Stimulated activated CD4-positive, alpha-beta T cell treated with anti-CD3 and anti-CD28 coated beads, TNF-alpha, amount 100 ng/mL, for 48 hours (primary cell): Measurements from ENCODE around the gene FOXS1.
A peak's percentile ranks its signal among the peaks of the same experiment; 100 is the strongest.

ENCODE experiments used
- DNase-seq, 3 donors: peaks; one replicate each; pipeline ENCODE4 v3.0.0-alpha.2; 2020; ENCODE audit warnings: low read depth in 3 of 3

Gene FOXS1

DNA sequence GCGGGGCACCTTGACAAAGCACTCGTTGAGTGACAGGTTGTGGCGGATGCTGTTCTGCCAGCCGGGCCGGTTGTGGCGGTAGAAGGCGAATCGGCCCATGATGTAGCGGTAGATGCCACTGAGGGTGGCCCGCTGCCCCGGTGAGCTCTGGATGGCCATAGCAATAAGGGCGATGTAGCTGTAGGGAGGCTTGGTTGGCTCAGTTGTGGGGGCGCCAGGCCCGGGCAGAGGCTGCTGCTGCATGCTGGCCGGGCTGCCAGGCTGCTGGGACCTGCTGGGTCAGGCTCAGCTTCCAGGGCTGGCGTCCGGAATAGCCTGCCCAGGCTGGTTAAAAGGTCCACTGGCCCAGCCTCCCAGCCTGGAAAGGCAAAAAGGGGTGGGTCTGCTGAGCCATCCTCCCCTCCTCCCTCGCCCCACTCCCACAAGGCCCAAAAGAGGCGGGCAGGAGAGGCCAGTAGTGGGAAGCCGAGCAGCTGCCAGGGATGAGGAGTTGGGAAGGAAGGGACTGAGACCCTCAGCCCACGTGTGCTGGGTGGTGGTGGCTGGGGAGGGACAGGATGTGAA, at the start of gene FOXS1:
FOXS1 (minus strand) TSS at position 305 of the 564 bp plus-strand sequence; CDS start at position 243, 62 bp downstream.
- no peak for DNase-seq

DNA sequence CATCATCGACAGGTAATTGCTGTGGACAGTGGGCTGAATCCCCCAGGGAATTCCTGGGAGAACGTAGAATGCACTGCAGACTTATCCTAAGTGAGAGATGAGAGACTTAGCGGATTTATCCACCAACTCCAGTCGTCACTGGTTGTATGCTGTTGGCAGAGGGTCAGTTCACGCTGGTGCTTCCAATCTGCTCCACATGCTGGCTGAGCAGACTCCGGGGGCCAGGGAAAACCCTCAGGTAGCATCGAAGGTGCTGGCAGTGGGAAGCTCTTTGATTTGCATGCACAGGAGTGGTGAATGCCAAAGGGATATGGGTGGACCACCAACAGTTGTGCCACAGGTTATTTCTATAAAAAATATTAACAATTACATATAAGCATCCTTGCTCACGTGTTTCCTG, 45.2 kb upstream of the FOXS1 start:
- DNase-seq = no peak

DNA sequence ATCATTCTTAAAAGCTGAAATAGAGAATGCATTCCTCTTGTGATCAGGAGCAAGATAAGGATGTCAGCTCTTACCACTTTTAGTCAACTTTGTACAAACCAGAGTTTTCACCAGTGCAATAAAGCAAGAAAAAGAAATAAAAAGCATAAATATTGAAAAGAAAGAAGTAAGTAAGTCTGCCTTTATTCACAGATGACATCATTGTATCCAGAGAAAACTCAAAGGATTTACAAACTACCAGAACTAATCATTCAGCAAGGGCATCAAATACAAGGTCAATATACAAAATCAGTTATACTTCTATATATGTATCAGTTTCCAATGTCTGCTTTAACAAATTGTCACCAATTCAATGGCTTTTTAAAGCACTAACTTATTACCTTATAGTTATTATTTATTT, 38.4 kb upstream of the FOXS1 start:
- no peak for DNase-seq

DNA sequence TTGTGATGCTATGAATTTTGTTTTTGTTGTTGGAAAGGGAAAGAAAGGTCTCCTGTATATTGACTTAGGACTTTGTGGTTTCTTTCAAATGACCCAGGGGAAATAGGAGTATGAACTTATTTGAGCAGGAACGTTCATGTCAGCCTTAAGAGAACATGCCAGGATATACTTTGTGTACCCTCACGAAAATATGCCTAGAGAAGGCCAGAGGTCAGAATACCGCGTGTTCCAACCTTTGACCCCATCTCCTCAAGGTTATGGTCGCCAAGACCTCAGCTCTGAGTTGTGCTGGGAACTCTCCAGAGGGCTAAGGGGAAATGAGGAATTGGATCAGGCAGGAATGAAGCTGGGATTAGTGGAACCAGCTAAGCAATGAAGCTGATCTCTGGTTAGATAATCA, 36.5 kb upstream of the FOXS1 start:
- no peak for DNase-seq

DNA sequence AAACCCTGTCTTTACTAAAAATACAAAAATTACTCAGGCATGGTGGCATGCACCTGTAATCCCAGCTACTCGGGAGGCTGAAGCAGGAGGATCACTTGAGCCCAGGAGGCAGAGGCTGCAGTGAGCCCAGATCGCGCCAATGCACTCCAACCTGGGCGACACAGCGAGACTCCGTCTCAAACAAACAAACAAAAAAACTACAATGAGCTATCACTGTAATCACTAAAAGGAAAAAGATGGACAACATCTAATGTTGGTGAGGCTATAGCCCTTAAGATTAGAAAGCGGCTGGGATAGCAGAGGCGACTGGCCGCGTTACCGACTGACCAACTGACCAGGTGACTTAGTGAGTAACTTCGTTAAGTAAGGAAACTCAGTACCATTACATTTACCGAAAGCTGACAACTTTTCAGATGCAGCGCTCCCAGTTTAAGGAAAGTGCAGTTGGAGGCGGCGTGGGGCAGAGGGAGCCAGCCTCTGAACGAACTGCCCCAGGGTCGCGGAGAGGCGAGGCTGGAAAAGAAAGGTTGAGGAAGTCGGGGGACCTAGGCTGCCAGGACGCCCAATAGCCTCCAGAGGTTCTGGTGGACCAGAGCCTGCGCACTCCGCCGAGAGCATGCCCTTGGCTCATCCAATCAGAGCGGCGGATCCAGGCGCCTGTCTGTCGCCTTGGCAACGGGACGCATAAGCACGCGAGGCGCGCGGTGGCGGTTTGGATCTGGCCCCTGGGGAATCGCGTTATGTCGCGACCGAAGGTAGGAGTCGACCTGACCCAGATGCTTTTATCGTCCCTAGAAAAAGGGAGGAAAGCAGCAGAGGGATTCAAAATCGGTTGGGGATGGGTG, 34.0 kb upstream of the FOXS1 start:
- DNase-seq = peak; percentile 72 to 76 (median 75)

DNA sequence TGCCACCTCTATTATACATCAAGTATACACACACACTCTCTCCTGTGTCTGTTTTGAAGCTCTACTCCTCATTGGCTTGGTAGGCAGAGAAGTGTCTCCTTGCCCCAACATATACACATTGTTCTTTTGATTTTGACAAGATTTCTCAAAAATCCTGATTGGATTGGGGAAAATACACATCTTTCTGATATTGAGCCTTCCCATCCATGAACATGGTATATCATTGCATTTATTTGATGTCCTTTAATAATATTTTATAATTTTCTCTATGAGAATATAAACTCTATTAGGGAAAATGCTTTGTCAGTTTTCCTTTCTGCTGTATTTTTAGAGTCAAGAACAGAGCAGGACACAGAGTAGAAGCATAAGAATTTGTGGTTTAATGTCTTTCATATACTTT, 32.3 kb upstream of the FOXS1 start:
- DNase-seq = no peak

DNA sequence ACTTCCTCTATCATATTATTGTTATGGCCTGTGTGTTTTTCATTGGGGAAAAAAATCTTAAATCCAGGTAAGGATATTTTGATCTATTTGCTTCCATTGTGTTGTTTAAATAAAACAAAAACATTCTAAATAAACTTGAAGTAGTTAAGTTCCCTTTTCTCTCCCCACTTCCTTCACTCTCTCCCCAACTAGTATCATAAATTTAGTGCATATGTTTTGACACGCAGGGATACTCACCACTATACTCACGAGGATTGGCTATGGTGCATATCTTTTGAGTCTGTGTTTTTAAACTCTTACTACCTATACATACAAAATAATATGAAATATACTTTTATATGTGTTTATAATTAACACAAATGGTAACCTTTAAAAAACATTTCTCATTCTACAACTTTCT, 30.3 kb upstream of the FOXS1 start:
- no peak for DNase-seq

DNA sequence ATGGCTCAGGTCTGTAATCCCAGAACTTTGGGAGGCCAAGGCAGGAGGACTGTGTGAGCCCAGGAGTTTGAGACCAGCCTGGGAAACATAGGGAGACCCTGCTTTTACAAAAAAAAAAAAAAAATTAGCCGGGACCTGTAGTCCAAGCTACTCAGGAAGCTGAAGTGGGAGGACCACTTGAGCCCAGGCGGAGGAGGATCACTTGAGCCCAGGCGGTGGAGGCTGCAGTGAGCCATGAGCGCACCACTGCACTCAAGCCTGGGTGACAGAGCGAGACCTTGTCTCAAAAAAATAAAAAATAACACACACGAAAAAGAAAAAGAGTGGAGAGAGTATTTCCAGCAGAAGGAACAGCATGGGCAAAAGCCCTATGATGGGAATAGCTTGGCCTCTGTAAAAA, 27.0 kb upstream of the FOXS1 start:
- no peak for DNase-seq

DNA sequence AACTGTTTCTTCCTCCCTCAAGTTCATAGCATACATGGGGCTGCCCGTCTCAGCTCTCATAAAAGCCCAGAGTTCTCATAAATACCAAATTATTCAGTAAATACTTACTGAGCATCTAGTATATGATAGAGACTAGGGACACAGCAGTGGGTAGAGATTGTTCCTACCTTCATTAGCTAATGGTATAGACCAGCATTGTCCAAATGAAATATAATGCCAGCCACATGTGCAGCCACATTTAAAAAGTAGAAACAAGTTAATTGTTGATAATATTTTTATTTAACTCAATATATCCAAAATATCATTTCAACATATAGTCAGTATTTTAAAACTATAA, 26.2 kb upstream of the FOXS1 start:
- no peak for DNase-seq

DNA sequence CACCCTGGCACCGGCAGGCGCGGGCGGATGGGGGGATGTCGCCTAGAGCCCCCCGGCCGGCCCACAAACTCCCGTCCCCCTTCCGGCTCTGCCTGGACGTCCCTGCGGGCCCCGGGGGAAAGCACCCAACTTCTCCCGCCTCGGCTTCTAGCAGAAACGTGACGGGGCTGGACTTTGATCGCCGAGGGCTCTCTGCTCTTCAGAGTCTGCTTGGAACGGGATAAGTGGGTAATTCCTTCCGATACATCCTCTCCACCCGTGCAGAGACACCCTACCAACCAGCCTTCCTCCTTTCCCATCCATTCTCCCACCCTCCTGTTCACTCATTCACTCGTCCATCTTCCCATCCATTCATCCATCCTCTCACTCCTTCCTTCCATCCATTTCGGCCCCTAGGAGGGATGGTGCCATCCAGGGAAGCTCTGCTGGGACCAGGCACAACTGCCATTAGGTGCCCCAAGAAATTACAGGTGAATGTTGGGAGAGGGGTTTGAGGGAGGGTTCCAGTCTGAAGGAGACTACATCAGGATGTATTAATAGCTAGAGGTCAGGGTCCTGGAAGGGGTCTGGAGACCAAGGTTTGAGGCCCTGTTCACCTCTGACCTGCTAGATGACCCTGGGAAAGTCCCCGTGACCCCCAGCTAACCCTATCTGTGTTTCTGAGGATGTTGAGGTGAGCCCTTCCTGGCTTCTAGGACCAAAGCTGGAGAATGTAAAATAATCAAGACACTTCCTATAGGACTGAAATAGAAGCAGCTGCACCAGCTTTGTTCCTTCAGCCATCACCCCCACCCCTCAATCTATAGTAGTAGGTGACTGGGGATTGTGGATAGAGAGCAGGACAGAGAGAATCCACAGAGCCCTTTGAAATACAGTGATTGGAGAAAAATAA, 25.6 kb upstream of the FOXS1 start:
- no peak for DNase-seq

DNA sequence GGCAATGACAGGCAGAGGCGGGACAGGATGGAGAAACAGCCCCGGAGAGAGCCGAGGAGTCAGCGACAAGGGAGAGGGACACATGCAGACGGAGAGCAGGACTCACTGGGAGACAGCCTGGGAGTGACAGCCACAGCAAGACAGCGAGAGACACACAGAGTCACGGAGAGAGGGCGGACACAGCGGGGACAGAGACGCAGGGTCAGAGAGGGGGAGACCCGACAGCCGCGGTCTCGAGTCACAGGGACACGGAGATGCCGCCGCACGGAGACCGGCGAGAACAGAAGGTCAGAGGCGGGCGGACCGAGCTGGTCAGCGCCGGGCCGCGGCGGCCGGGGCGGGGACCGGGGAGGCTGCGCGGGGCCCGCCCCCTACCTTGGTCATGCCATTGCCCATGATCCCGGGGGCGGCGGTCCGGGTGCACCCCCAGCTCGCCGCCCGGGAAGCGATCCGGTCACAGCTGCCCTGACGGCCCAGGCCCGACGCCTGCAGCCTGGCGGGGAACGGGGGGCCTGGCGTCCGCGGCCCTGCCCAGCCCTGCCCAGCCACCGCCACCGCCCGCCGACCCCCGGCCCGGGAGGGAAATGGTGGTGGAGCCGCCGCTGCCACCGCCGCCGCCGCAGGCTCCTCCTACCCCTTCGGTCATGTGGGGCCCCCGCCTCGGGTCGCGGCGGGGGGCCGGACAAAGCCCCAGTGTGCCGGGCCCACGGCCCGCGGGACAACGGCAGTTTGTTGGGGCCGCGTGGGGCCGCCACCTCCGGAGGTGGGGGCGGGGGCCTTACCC, 24.7 kb upstream of the FOXS1 start, which contains the start of the genes DUSP15 and TTLL9:
DUSP15 (minus strand) TSS at position 586 of the 784 bp plus-strand sequence; CDS start at position 396, 190 bp downstream.
TTLL9 (plus strand) TSS at position 693 of the 784 bp plus-strand sequence. CDS start 493 bp downstream, outside the sequence.
- DNase-seq = no peak

DNA sequence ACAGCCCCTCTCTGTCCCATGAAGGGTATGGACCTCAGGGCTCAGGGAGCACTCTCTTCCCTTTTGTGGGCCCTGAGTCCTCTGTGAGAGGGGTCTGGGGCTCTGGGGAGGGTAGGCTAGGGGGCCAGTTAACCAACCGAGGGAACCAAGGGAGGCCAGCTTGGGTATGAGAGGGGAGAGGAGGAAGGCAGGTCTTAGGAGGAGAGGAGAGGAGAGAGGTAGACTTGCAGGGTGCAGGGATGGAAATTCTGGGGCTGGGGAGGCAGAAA, 24.2 kb upstream of the FOXS1 start:
- DNase-seq = no peak

DNA sequence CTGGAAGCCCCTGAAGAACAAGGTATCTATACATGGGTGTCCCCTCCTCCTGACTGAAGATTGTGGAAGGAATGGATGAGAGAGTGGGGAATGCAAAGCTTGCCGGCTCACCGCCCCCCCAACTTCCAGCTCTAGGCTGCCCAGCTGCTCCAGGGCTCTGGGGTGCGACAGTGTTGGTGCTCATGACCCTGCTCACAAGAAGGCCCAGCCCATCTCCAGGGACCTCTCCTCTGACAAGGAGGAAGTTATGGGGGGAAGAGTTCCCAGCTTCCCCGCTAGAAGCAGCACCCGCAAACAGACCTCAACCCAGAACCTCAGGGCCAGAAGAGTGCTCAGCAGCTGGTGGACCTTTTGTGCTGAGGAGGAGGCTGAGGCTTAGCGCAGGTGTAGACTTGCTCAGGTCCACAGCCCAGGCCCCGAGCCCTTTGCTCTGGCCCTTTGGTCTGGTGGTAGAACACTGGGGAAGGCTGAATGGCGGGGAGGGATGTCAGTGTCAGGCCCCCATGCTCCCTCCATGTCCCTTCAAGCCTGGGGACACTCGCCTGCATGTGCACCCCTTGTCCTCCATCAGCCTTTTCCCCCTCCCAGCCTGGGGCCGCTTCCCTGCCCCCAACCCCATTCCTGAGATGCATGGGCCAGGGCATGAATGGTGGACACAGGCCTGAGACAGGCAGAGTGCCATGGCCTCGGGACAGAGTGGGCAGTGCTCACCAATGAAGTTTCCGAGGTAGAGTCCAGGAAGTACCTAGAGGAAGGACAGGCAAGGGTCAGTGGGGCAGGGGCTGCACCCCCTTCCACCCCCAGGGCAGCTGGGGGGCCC, 23.7 kb upstream of the FOXS1 start:
- no peak for DNase-seq

DNA sequence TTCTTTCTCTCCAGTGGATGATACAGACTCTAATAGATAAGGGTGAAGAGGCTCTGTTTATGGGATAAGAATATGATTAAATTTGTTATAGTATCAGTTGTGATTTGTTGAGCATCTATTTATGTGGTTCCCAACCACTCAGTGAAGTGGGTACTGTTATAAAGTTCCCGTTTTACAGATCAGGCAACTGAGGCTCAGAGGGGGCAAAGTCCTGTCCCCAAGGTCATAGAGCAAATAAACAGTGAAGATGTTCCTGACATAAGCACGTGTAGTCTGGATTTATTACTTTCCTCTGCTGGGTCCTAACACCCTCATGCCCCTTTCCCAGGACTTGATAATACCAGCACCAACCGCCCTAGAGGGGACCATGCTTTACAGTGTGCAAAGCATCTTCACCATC, 20.8 kb upstream of the FOXS1 start:
- no peak for DNase-seq

DNA sequence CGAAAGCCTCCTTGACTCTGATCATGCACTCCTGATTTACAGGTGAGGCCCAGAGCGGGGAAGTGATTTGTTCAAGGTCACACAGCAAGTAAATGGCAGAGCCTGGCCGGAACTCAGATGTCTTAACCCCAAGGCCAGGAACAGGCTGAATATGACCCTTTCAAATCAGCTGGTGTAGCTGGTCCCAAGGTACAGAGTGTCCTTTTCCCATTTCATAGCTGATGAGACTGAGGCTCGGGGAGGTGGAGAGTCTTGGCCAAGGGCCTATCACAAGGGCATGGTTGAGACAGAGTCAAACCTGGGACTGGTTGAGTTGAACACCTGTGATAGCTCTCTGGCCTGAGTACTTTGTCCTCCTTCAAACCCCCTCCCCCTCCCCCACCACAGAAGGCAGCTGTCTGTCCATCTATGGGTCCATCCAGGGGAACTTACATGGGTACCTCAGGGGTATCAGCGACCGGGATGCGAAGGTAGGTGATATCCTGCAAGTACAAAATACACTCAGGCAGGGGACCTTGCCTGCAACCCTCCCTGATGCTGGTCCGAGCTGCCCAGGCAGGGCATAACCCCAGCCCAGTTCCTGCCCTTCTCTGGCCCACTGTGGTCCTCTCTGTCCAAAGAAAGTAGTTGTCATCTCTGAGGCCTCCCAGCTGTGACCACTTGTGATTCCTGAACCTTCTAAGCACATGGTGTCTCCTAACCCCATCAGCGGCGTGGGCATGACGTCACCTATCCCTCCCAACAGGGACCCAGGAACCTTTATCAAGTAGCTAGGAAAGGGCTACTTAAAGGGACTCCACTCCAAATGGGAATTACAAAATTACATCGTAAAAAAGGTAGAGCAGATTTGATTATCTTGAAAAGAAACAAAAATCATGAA, 19.4 kb upstream of the FOXS1 start:
- no peak for DNase-seq

DNA sequence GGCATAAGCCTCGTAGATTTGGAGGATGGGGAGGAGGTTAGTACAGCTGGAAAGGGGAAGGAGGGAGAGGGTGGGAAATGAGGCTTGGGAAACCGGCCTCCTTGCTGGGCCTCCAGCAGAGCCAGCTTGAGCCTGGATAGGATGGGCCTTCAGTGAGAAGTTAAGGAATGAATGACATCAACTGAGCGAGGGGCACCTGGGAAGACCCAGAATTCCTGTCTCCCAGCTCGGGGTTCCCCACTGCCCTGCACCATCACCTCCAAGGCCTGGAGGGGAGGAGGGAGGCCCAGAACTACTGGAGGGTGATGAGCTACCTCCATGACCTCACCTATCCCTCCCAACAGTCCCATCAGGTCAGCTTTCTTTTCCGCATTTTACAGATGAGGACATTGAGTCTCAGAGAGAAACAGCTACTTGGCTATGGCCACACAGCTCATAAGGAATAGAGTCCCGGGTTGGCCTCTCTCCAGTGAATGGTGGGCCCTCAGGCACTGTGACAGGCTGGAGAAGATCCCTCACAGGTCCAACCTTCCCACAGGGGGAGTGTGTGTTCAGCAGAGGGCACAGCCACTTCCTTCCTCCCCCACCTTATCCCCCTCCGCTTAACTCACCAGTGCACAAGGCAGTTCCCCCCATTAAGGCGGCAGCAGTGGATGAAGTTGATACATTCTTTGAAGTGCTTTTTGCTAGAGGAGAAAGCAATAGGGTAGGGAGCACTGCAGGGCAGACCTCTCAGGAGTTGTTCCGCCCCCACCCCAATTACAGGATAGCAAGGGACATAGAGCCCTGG, 18.1 kb upstream of the FOXS1 start:
- DNase-seq = no peak

DNA sequence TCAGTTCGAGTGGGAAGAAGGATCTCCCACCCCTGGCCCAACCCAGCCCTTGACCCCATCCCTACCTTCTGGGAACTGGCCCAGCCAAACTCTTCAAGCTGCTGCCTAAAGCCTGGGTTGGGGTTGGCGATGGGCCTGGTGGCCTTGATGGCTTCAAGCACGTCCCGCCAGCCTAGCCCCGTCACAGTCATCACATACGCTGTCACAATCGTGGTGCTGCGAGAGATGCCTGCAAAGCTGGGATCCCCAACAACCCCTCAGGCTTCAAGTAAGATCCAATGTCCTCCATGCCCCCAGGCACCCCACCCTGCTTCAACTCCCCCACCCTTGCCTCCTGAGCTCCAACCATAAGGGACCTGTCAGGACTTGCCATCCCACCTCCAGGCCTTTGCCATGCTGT, 17.1 kb upstream of the FOXS1 start:
- no peak for DNase-seq

DNA sequence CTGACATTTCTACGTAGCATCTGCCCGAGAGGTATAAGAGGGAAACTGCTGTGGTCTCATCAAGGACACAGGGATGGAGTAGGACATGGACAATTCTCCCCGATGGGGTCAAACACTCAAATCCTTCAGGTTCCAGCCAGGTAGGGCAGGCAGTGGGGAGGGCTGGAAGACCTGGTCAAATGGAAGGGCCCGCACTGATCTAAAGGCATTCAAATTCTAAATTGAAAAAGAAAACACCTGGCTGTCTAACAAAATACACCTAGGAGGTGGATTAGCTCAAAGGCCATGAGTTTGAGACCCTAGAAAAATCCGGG, 16.7 kb upstream of the FOXS1 start:
- DNase-seq = no peak

DNA sequence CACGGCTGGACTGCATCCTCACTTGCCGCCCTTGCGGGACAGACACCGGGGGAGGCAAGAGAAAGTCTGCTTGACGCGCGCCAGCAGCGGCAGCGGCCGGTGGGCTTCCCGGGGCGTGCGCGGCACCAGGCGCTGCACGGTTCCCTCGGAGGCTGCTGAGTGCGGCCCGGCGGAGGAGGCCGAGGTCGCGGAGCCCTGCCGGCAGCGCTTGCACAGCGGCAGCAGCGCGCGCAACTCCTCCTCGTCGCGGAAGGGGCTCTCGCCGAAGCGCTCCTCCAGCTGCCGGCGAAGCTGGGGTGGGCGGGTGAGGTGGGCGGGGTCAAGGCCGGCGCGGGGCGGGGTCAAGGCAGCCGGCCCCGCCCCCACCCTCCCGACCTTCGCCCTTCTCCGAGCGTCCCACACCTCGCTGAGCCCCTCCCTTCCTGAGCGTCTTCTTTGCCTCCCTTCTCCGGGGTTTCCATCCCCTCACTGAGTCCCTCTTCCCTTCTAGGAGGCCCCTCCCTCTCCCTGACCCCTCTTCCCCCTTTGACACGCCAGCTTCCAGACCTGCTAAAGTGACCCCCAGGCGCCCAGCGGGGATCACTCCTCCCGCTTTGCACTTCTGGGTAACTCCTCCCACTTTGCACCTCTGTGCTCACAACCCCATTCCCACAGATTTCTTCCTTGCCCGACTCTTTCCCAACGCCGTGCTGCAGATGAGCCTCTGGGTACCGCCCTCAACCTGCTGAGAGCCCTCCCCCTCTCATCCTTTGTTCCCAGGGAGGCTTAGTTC, 16.2 kb upstream of the FOXS1 start:
- DNase-seq = peak; percentile 25 to 50 (median 48)
